HepG2 (cell line): ENCODE results near the gene PLCG2. TPM values are rescaled to one million over a fixed set of nuclear protein-coding genes. Genes with fewer than 3 reads are reported as not detected.

Experiments
- ATAC-seq: fragments of 200-7000 bp; cut with Tn5 transposase; 3 replicates; pipeline ENCODE4 v1.9.1; 2020; ENCODE audit warnings: mild to moderate bottlenecking, moderate library complexity
- BruUV-seq: library from RNA; stranded (reverse); fragments of 400-500 nt; replicated peaks from 2 replicates; lab custom pipeline; 2021; lab: Mats Ljungman, UMichigan
- CTCF ChIA-PET: fragments of 300-600 bp; formaldehyde crosslinking; extraction: SDS; loops from one replicate; lab custom pipeline; 2021; ENCODE audit warnings: low total read pairs, inconsistent platforms, low intra/inter-chr PET ratio; lab: Yijun Ruan, JAX
- POLR2A ChIA-PET: fragments of 350-600 bp; sonication (Branson Sonifier 250); formaldehyde crosslinking; loops from one replicate; lab custom pipeline; 2020; ENCODE audit warnings: antibody characterized with exemption, inconsistent platforms; lab: Yijun Ruan, JAX
- DNase-seq: peaks from one replicate; pipeline ENCODE4 v3.0.0-alpha.2; 2015; ENCODE audit warnings: low spot score
- FAIRE-seq: peaks from 3 replicates; lab custom pipeline; 2011; peaks lifted over from hg19 to GRCh38; lab: Jason Lieb, UNC
- H2AFZ ChIP-seq: one replicate; pipeline ENCODE4 v1.6.1; 2011; ENCODE audit warnings: low read length, inconsistent platforms
- H3K27ac ChIP-seq: fragments of 300-600 bp; 3 replicates; pipeline ENCODE4 v1.8.0; 2011; ENCODE audit warnings: mixed run types, mild to moderate bottlenecking, mixed read lengths, low read length, inconsistent platforms; ENCODE audit not compliant: insufficient read depth; ENCODE audit errors: extremely low read length
- H3K27me3 ChIP-seq, 2 experiments: fragments of 200-600 bp in 1 of 2; 2 replicates in 1 of 2; 3 replicates in 1 of 2; pipeline versions ENCODE4 v1.6.0 to v1.8.0; 2011; ENCODE audit warnings: low read length in 2 of 2, mild to moderate bottlenecking in 2 of 2, moderate library complexity in 2 of 2, inconsistent platforms in 1 of 2; ENCODE audit not compliant: insufficient read depth in 2 of 2, control insufficient read depth in 1 of 2
- H3K36me3 ChIP-seq, 2 experiments: fragments of 200-600 bp in 1 of 2; replicated peaks in 1 of 2; 2 replicates in 1 of 2; 3 replicates in 1 of 2; pipeline versions ENCODE4 v1.5.1 to v1.8.0; 2011; ENCODE audit warnings: low read length in 2 of 2, inconsistent platforms in 1 of 2; ENCODE audit not compliant: insufficient read depth in 2 of 2, control insufficient read depth in 1 of 2
- H3K4me1 ChIP-seq: 2 replicates; pipeline ENCODE4 v1.5.1; 2012; ENCODE audit warnings: low read length, inconsistent platforms; ENCODE audit not compliant: insufficient read depth
- H3K4me2 ChIP-seq: 2 replicates; pipeline ENCODE4 v1.6.0; 2011; ENCODE audit warnings: low read depth, low read length, inconsistent platforms
- H3K4me3 ChIP-seq, 3 experiments: fragments of 200-600 bp in 1 of 3; sonication (generic), shearing (Covaris generic) in 1 of 3; replicated peaks in 1 of 3; 2 replicates each; pipeline ENCODE4 v1.5.1; 2011 to 2016; ENCODE audit warnings: low read length in 3 of 3, inconsistent platforms in 2 of 3, low read depth in 2 of 3, mild to moderate bottlenecking in 2 of 3, control low read depth in 1 of 3, mixed read lengths in 1 of 3; ENCODE audit not compliant: insufficient read depth in 1 of 3
- H3K79me2 ChIP-seq: one replicate; pipeline ENCODE4 v1.6.1; 2011; ENCODE audit warnings: low read length, inconsistent platforms; ENCODE audit not compliant: insufficient read depth
- H3K9ac ChIP-seq: 2 replicates; pipeline ENCODE4 v1.6.0; 2011; ENCODE audit warnings: mild to moderate bottlenecking, low read depth, low read length, inconsistent platforms; ENCODE audit not compliant: insufficient read depth
- H3K9me3 ChIP-seq: 2 replicates; pipeline ENCODE4 v1.5.1; 2012; ENCODE audit warnings: mild to moderate bottlenecking, low read length
- H4K20me1 ChIP-seq: 2 replicates; pipeline ENCODE4 v1.6.0; 2011; ENCODE audit warnings: inconsistent platforms, mild to moderate bottlenecking, low read length, moderate library complexity; ENCODE audit not compliant: insufficient read depth
- EHMT2 ChIP-seq: fragments of 200-600 bp; sonication (generic); IDR thresholded peaks from 2 replicates; pipeline ENCODE4 v1.7.0; 2017; ENCODE audit warnings: antibody characterized with exemption, low read depth, low read length, borderline replicate concordance
- HOXA7 ChIP-seq: sonication (generic); formaldehyde crosslinking; IDR thresholded peaks from 2 replicates; pipeline ENCODE4 v1.8.1; 2022; ENCODE audit warnings: mild to moderate bottlenecking, missing genetic modification reagents, moderate library complexity
- ISX ChIP-seq: sonication (generic); formaldehyde crosslinking; conservative IDR thresholded peaks from 2 replicates; pipeline ENCODE4 v1.5.0; 2020; ENCODE audit warnings: missing genetic modification reagents
- KLF9 ChIP-seq: IDR thresholded peaks from 2 replicates; pipeline ENCODE4 v1.6.1; 2016; ENCODE audit warnings: low read depth
- MTF1 ChIP-seq: sonication (generic); formaldehyde crosslinking; IDR thresholded peaks from 2 replicates; pipeline ENCODE4 v1.5.0; 2020; ENCODE audit warnings: missing genetic modification reagents
- PLRG1 ChIP-seq: fragments of 450-650 bp; conservative IDR thresholded peaks from 2 replicates; pipeline ENCODE4 v1.6.1; 2016
- SRY ChIP-seq: sonication (generic); formaldehyde crosslinking; IDR thresholded peaks from 2 replicates; pipeline ENCODE4 v1.8.0; 2022; ENCODE audit warnings: mild to moderate bottlenecking, missing genetic modification reagents
- TEAD2 ChIP-seq: sonication (generic); formaldehyde crosslinking; IDR thresholded peaks from 2 replicates; pipeline ENCODE4 v1.9.0; 2021; ENCODE audit warnings: missing genetic modification reagents
- ZNF251 ChIP-seq: sonication (generic); formaldehyde crosslinking; IDR thresholded peaks from 2 replicates; pipeline ENCODE4 v1.9.0; 2021; ENCODE audit warnings: mild to moderate bottlenecking, missing genetic modification reagents
- WGBS: methylation state at CpG from one replicate; pipeline ENCODE4 v1.1.6; 2017; ENCODE audit warnings: low lambda C conversion rate; 5-methylcytosine and 5-hydroxymethylcytosine counted together
- in situ Hi-C: cut with HindIII; loops from 2 replicates; pipeline ENCODE4 v1.10.0; 2017; ENCODE audit warnings: low pct_unique_long_range_greater_than_20kb; ENCODE audit not compliant: extremely low pct_ligation_motif_present
- intact Hi-C: fragments of 100-400 bp; cut with micrococcal nuclease; formaldehyde crosslinking; loops from one replicate; pipeline ENCODE4 v1.10.0; 2022; ENCODE audit not compliant: unreplicated experiment
- polyA plus RNA-seq, 8 experiments: library from polyadenylated mRNA; depleted of rRNA in 3 of 8; stranded (reverse) in 7 of 8; unstranded in 1 of 8; fragments of >200 nt; fragmentation: Illumina TruSeq in 4 of 8; extraction: Trizol in 4 of 8; gene quantifications; 2 replicates each; pipeline versions ENCODE4 v1.2.1 to v1.2.3, GENCODE V29; 2011 to 2016; ENCODE audit warnings: low read depth in 4 of 8, missing spikeins in 1 of 8, mixed read lengths in 1 of 8; ENCODE audit not compliant: insufficient read depth in 1 of 8
- total RNA-seq, 5 experiments: library from RNA; depleted of rRNA; stranded (reverse); fragments of >200 nt; fragmentation: Illumina TruSeq; extraction: Trizol; gene quantifications; 2 replicates each; pipeline ENCODE4 v1.2.3, GENCODE V29; 2016; ENCODE audit warnings: low read depth in 1 of 5
- TF ChIP-seq, protein P1 (sequence below): sonication (generic); formaldehyde crosslinking; IDR thresholded peaks from 2 replicates; pipeline ENCODE4 v1.5.0; 2020; ENCODE audit warnings: missing genetic modification reagents, mild to moderate bottlenecking, borderline replicate concordance
- TF ChIP-seq, protein P2 (sequence below): sonication (generic); formaldehyde crosslinking; IDR thresholded peaks from 2 replicates; pipeline ENCODE4 v1.8.0; 2022; ENCODE audit warnings: mild to moderate bottlenecking, missing genetic modification reagents, borderline replicate concordance
- TF ChIP-seq, protein P3 (sequence below): sonication (generic); formaldehyde crosslinking; IDR thresholded peaks from 2 replicates; pipeline ENCODE4 v1.4.0; 2020; ENCODE audit warnings: missing genetic modification reagents

PLCG2 gene
- total and polyA plus RNA-seq, 2 of the 13 experiments (the other 11 are each of a cell fraction or from before 2014, with no cell fraction given), result 0.13 to 0.18 TPM

DNA sequence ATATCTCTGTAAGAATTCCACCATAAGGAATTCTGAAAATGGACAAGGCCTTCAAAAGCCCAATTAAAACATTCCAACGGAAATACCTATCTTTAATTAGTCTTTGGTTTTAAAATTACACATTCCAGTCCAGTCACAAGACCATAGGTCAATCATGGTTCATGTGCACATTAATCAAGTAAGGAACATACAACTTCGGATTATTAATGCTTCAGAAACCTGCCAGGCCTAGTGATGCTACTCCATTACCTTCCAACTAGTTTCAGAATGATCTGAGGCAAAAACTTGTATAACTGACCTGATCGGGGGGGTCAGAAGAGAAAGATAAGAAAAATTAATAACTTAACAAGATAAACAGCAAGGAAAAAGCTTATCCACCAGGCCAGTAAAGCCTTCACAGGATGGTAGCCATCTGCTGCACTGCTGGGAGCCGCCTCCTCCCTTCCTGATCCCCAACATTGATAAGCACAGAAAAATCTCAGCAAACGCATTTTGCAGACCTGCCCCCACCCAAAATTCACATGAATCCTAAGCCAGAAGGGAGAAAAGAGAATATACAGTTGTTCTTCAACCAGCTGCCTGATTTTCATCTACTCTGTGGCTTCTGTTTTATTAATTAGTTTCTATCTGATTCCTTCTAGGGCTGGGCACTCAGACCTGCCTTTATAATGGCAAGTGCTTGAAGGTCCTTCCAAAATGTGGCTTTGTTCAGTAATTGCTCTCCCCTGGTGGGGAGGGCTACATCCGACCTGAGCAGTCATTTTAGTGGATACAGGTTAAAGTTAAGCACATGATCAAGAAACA lies 226.1 kb downstream of the PLCG2 start:
- in situ Hi-C loops, result no loop called here
- no peak for ATAC-seq
- no peak for FAIRE-seq
- H3K79me2 ChIP-seq, result no peaks in the 10 kb centered on the region
- no peak overlapping the region for H3K4me2 ChIP-seq
- TF ChIP-seq SRY (no peak), MTF1 (CRISPR knock-in tag) (no peak)
- TF ChIP-seq, protein P1, sequence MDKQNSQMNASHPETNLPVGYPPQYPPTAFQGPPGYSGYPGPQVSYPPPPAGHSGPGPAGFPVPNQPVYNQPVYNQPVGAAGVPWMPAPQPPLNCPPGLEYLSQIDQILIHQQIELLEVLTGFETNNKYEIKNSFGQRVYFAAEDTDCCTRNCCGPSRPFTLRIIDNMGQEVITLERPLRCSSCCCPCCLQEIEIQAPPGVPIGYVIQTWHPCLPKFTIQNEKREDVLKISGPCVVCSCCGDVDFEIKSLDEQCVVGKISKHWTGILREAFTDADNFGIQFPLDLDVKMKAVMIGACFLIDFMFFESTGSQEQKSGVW, result no peak
- H3K27ac ChIP-seq, result no peak overlapping the region
- intact Hi-C loops, result no loop called here
- CTCF ChIA-PET, result no interaction called here
- H3K27me3 ChIP-seq, result peaks cover 0 to 6% of the 10 kb centered on the region in 2 experiments; a peak in 2 of 5 replicates
- peaks cover 30% of the 10 kb centered on the region for H3K9me3 ChIP-seq
- H3K36me3 ChIP-seq, result no peaks in the 10 kb centered on the region
- no peaks in the 10 kb centered on the region for H3K4me1 ChIP-seq
- BruUV-seq, result no TSS peak
- H4K20me1 ChIP-seq, result no peaks in the 10 kb centered on the region
- H2AFZ ChIP-seq, result no peak overlapping the region
- no peak overlapping the region for H3K4me3 ChIP-seq
- WGBS, result 4% methylated on average over 6 of the region's 6 CpGs
- DNase-seq, result no peak
- POLR2A ChIA-PET, result no interaction called here
- H3K9ac ChIP-seq, result no peak overlapping the region

DNA sequence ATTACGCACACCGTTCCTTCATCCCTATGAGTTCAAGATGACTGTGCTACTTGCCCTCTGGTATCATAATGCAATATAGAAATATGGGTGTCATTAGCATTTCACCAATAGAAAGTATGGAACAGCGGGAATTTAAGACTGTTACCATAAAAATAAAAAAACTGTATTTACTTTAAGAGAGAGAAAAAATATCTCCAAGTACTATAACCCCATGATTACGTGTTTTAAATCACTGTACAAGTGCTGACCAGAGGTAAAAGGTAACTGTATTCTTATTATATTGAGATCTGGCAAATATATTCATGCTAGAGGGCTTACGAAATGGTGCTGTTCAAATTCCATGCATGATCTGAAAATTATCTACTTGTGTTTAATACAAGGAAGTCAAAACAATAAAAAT lies 226.9 kb downstream of the PLCG2 start:
- no TSS peak for BruUV-seq
- WGBS, result 39% methylated on average over 5 of the region's 5 CpGs
- POLR2A ChIA-PET, result no interaction called here

More for the DNA sequence above, 226.9 kb downstream of the PLCG2 start:
- ATAC-seq (no peak), FAIRE-seq (no peak), DNase-seq (no peak)
- Histone ChIP-seq H3K4me1 (no peaks in the 10 kb centered on the region), H3K9me3 (peaks cover 31% of the 10 kb centered on the region), H2AFZ (no peak overlapping the region), H3K79me2 (no peaks in the 10 kb centered on the region), H3K4me3 (no peak overlapping the region), H3K36me3 (no peaks in the 10 kb centered on the region), H3K4me2 (no peak overlapping the region), H3K9ac (no peak overlapping the region), H3K27me3 (peaks cover 0 to 12% of the 10 kb centered on the region in 2 experiments; a peak in 2 of 5 replicates), H3K27ac (no peak overlapping the region), H4K20me1 (no peaks in the 10 kb centered on the region)
- CTCF ChIA-PET, result no interaction called here
- intact Hi-C loops, result no loop called here
- TF ChIP-seq ZNF251 (CRISPR knock-in tag) (no peak), KLF9 (CRISPR knock-in tag) (no peak), HOXA7 (CRISPR knock-in tag) (no peak), PLRG1 (no peak), TEAD2 (CRISPR knock-in tag) (no peak), EHMT2 (no peak), ISX (CRISPR knock-in tag) (no peak)
- TF ChIP-seq, protein P2, sequence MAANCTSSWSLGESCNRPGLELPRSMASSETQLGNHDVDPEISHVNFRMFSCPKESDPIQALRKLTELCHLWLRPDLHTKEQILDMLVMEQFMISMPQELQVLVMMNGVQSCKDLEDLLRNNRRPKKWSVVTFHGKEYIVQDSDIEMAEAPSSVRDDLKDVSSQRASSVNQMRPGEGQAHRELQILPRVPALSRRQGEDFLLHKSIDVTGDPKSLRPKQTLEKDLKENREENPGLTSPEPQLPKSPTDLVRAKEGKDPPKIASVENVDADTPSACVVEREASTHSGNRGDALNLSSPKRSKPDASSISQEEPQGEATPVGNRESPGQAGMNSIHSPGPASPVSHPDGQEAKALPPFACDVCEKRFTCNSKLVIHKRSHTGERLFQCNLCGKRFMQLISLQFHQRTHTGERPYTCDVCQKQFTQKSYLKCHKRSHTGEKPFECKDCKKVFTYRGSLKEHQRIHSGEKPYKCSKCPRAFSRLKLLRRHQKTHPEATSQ (CRISPR knock-in tag), result no peak
- TF ChIP-seq, protein P3, sequence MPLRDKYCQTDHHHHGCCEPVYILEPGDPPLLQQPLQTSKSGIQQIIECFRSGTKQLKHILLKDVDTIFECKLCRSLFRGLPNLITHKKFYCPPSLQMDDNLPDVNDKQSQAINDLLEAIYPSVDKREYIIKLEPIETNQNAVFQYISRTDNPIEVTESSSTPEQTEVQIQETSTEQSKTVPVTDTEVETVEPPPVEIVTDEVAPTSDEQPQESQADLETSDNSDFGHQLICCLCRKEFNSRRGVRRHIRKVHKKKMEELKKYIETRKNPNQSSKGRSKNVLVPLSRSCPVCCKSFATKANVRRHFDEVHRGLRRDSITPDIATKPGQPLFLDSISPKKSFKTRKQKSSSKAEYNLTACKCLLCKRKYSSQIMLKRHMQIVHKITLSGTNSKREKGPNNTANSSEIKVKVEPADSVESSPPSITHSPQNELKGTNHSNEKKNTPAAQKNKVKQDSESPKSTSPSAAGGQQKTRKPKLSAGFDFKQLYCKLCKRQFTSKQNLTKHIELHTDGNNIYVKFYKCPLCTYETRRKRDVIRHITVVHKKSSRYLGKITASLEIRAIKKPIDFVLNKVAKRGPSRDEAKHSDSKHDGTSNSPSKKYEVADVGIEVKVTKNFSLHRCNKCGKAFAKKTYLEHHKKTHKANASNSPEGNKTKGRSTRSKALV (CRISPR knock-in tag), result no peak
- in situ Hi-C loops, result no loop called here
